ENCODE measurements around the gene NPSR1. TPM values are rescaled to one million over a fixed set of nuclear protein-coding genes. Genes with fewer than 3 reads are reported as not detected.

The NPSR1 gene
- total RNA-seq, 1 experiment from 2014 or later = not detected

DNA sequence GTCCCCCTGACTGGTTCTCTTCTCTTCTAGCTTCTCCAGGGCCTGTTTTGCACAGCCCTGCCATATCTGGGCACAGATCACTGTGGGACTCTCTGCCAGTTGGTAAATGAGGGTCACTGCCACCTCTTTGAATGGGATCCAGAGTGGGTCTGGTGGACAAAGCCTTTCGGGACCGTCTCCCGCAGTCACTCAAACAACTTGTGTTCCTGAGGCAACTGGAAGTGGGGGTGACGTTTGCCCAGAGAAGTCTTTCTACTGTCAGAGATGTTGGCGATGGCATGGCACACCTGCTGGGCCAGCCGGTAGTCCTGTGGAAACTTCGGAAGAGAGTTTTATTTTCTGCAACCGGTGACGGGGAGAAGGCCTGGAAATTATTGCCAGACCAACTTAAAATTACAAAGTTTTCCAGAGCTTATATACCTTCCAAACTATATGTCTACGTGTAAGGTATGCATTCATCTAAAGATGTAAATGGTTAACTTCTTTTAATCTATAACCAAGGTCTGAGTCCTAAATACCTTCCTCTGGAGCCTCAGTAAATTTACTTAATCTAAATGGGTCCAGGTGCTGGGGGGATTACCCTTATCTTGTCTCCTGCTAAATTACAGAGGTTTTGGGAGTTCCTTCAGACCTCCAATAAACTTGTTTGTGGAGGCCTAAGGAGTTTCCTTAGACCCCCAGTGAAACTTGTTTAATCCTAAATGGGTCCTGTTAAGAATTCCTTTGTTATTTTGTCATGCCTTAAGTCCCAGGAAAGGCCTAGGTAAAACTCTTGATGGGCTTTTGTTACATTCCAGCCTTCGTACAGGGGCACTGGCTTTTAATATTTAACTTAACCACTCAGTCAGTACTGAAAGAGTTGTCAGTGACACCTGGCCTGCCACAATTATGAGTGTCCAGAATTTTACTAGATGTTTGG is 94.0 kb downstream of the NPSR1 start:
- Histone ChIP-seq H3K4ac (ENCODE audit: low read depth, low read length) (no peak overlapping the region), H3K56ac (ENCODE audit: insufficient read length, low read depth, low read length) (no peak overlapping the region), H3K4me1 (ENCODE audit: insufficient read depth, low read length) (no peaks in the 10 kb centered on the region), H4K91ac (ENCODE audit: insufficient read length, low read depth, low read length) (no peak overlapping the region), H3K14ac (ENCODE audit: insufficient read depth, low read length) (no peak overlapping the region), H3K23me2 (ENCODE audit: insufficient read length, low read depth, low read length, poor library complexity, severe bottlenecking) (no peaks in the 10 kb centered on the region), H2BK20ac (ENCODE audit: low read depth, low read length, poor library complexity, severe bottlenecking) (no peak overlapping the region), H3K79me1 (ENCODE audit: insufficient read depth, low read depth, low read length, poor library complexity, severe bottlenecking) (no peaks in the 10 kb centered on the region), H3K18ac (ENCODE audit: insufficient read length, low read depth, low read length) (no peak overlapping the region), H3K27ac (ENCODE audit: insufficient read length, low read depth, low read length) (no peak overlapping the region), H2BK12ac (ENCODE audit: insufficient read length, low read depth, low read length) (no peak overlapping the region), H4K5ac (ENCODE audit: insufficient read length, low read depth, low read length) (no peak overlapping the region), H3K23ac (ENCODE audit: insufficient read length, low read depth, low read length) (no peak overlapping the region), H3K27me3 (ENCODE audit: insufficient read depth, low read length) (no peaks in the 10 kb centered on the region), H2AK5ac (ENCODE audit: insufficient read length, low read length) (no peak overlapping the region), H2BK5ac (ENCODE audit: insufficient read length, low read length) (no peak overlapping the region), H4K8ac (replicated peaks; ENCODE audit: insufficient read length, low read depth, low read length) (no peak overlapping the region), H3K9me3 (ENCODE audit: control insufficient read depth, low read depth, low read length) (no peaks in the 10 kb centered on the region), H3T11ph (ENCODE audit: low read length) (no peak overlapping the region), H2BK120ac (ENCODE audit: low read depth, low read length, poor library complexity, severe bottlenecking) (no peak overlapping the region), H3K4me2 (ENCODE audit: insufficient read depth, insufficient read length, low read length) (no peak overlapping the region), H3K9ac (ENCODE audit: extremely low read depth, insufficient read length, low read length) (no peak overlapping the region), H3K79me2 (ENCODE audit: insufficient read depth, low read length) (no peaks in the 10 kb centered on the region), H2AFZ (ENCODE audit: low read length) (no peak overlapping the region), H4K20me1 (ENCODE audit: control insufficient read depth, insufficient read depth, insufficient read length) (no peaks in the 10 kb centered on the region), H2BK15ac (ENCODE audit: low read depth, low read length) (no peak overlapping the region)
- TF ChIP-seq, protein P1, sequence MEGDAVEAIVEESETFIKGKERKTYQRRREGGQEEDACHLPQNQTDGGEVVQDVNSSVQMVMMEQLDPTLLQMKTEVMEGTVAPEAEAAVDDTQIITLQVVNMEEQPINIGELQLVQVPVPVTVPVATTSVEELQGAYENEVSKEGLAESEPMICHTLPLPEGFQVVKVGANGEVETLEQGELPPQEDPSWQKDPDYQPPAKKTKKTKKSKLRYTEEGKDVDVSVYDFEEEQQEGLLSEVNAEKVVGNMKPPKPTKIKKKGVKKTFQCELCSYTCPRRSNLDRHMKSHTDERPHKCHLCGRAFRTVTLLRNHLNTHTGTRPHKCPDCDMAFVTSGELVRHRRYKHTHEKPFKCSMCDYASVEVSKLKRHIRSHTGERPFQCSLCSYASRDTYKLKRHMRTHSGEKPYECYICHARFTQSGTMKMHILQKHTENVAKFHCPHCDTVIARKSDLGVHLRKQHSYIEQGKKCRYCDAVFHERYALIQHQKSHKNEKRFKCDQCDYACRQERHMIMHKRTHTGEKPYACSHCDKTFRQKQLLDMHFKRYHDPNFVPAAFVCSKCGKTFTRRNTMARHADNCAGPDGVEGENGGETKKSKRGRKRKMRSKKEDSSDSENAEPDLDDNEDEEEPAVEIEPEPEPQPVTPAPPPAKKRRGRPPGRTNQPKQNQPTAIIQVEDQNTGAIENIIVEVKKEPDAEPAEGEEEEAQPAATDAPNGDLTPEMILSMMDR (conservative IDR thresholded peaks at IDR 0.05) = no peak
- no peaks in the 10 kb centered on the region for H3K36me3 Mint-ChIP-seq (ENCODE audit: insufficient read depth in 1 of 3, low read depth in 3 of 3)
- H3K27me3 Mint-ChIP-seq (ENCODE audit: low read depth) = no peaks in the 10 kb centered on the region
- peak overlapping the region in 1 of 3 experiments; percentile 34; a peak in 2 of 7 replicates for H3K27ac Mint-ChIP-seq
- DNase-seq = no peak
- H3K9me3 Mint-ChIP-seq = no peaks in the 10 kb centered on the region
- no CpG with 5 or more reads among the region's 11 CpGs for WGBS (ENCODE audit: extremely low coverage, insufficient read length, low lambda C conversion rate)
- H3K4me3 Mint-ChIP-seq = no peak overlapping the region
- peaks cover 2 to 15% of the 10 kb centered on the region in 2 experiments; a peak in 2 of 4 replicates for H3K4me1 Mint-ChIP-seq
